Endometrium (tissue), 2 donors: ENCODE measurements around the gene INPP5J.
A peak's percentile ranks its signal among the peaks of the same experiment; 100 is the strongest.
"Not testable (repeated sequence)": the region's sequence is repeated elsewhere in the genome, so short reads cannot be mapped to it uniquely, and the experiment has no call there.

Experiments
- FAIRE-seq: peaks from 2 replicates; lab custom pipeline; 2012; peaks lifted over from hg19 to GRCh38; lab: Jason Lieb, UNC
- donor health status: control.
- donor health status: control.

Gene INPP5J, protein sequence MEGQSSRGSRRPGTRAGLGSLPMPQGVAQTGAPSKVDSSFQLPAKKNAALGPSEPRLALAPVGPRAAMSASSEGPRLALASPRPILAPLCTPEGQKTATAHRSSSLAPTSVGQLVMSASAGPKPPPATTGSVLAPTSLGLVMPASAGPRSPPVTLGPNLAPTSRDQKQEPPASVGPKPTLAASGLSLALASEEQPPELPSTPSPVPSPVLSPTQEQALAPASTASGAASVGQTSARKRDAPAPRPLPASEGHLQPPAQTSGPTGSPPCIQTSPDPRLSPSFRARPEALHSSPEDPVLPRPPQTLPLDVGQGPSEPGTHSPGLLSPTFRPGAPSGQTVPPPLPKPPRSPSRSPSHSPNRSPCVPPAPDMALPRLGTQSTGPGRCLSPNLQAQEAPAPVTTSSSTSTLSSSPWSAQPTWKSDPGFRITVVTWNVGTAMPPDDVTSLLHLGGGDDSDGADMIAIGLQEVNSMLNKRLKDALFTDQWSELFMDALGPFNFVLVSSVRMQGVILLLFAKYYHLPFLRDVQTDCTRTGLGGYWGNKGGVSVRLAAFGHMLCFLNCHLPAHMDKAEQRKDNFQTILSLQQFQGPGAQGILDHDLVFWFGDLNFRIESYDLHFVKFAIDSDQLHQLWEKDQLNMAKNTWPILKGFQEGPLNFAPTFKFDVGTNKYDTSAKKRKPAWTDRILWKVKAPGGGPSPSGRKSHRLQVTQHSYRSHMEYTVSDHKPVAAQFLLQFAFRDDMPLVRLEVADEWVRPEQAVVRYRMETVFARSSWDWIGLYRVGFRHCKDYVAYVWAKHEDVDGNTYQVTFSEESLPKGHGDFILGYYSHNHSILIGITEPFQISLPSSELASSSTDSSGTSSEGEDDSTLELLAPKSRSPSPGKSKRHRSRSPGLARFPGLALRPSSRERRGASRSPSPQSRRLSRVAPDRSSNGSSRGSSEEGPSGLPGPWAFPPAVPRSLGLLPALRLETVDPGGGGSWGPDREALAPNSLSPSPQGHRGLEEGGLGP

DNA sequence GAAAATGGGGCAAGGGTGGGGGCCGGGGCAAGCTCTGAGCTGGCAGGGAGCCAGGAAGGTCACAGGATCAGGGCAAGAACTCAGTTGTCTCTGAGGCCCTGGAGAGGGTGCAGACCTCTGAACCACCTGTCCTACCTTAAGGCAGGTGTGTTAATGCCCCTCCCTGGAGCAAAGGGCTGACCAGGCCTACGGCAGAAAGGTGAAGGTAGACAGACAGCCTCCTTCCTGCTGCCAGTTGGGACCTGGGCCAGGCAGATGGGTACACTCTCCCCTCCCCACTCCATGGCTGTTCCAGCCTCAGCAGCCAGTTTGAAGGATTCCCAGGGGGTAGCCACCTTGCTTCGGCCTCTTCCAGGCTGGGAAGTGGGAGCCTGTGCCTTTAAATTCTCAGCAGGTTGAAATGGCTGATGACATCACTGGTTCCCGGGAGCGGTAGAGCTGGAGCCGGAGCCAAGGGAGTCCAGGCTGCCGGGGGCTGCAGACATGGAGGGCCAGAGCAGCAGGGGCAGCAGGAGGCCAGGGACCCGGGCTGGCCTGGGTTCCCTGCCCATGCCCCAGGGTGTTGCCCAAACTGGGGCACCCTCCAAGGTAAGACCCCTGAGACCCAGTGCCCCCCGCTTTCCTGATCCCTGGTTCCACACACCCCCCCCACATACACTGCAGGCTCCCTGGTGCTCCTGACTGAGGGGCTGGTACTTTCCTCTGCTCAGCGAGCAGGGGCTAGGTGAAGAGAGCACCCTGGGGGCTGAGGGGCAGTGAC is at the start of gene INPP5J:
Gene INPP5J (plus strand): TSS at position 435 of the 760 bp plus-strand sequence. CDS start 49 bp downstream, at position 484.
- no peak for FAIRE-seq

DNA sequence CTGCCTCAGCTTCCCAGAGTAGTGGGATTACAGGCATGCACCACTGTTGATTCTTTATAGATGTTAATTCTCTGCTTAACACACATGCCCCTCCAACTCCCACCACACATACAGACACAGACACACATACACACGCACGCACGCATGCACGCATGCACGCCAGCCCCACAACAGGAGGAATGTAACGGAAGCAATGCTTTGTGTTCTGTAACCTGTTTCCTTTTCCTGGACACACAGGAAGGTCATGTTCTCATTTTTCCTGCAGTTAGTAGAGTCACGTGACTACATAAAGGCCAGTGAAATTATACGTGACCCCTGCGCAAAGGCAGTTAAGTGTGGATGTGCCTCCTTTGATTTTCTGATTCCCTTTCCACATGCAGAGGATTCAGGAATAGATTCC is 49.6 kb upstream of the INPP5J start:
- not testable (repeated sequence) for FAIRE-seq

DNA sequence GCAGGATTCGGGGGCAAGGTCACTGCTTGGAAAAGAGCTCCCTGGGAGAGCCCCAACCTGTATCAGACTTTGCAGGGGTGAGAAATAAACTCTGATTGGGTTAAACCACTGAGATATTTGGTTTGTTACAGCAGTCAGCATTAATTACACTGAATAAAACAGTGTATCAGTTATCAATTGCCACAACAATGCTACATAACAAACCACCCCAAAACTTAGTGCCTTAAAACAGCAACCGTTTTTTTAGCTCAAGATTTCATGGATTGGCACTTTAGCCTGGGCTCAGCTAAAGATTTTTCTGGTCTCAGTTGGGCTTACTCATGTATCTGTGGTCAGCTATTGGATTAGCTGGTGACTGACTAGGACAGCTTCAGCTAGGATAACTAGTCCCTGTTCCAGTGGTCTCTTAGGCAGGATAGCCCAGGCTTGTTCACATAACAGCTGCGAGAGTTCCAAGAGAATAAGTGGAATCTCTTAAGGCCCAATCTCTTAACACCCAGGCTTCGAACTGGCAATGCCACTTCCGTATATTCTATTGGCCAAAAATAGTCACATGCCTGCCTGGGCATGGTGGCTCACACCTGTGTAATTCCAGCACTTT is 49.1 kb upstream of the INPP5J start:
- not testable (repeated sequence) for FAIRE-seq

DNA sequence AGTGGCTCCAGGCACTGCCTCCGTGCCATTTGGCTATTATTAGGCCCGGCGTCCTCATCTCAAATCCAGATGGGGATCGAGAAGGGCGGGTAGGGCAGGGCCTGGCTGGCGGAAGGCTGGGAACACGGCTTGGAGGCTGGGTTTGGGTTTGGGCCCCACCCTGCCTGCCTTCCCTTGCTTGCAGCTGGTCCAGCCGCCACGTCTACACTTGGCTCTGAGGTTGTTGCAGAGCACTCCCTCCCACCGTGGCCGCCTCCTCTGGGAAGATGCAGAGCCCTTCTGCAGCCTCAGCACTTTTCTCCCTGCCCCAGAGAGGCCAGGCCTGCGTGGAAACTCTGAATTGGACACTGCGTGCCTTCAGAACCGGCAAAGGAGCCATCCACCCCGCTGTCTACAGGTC is 46.8 kb upstream of the INPP5J start:
- peak; percentile 33 for FAIRE-seq

DNA sequence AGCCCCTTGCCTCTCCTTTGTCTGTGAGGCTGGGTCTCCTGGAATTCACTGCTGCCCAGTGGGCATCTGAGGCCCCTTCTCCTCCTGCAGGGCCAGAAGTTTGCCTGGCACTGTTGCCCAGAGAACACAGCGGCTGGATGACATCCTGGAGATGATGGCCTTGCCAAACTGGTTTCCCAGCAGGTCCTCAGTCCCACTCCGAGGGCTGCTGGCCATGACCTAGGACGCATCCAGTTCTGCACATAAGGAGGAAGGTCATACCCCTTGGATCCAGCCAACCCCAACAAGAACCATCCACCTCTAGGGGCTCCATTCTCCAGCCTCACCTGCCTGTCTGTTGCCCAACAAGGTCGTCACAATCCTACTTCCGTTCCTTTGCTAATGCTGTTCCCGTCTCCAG is 45.1 kb upstream of the INPP5J start:
- no peak for FAIRE-seq

DNA sequence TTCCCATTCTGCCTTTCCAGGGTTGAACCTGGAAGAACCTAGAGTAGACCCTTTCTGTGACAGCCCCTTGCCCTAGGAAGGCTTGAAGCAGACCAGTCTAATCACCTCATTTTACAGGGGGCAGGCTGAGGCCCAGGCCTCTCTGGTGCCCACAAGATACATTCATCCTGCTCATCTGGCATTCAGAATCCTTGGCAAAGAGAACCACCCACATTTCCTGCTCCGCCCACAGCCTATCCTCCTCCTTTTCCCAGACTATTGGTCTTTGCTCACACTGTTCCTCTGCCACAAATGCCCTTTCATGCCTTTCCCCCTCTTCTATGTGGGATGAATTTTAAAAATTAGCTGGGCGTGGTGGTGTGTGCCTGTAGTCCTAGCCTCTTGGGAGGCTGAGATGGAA is 44.4 kb upstream of the INPP5J start:
- FAIRE-seq, result not testable (repeated sequence)

DNA sequence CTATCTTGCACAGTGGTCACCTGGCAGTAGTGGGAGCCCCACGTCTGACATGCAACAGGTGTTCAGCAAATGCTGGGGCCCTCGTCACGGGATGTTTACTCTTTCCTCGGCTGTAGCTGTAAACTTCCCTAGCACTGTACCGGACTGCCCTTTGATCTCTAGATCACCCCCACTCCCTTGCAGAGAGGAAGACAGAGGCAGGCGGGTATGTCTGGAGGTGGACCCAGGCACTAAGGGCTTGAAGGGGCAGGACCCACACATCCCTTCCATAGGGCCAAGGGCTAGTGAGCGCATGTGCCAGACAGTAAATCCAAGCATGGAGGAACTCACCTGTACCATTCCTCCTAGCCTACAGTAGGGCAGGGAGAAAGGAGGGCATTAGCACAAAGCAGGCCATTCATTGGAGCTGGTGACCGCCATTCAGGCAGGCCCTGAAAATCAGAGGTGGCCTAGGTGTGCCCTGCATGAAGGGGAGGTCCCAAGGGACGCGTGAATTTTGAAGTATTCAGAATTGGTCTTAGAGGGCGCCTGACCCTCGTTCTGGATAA is 43.6 kb upstream of the INPP5J start:
- FAIRE-seq, result no peak

DNA sequence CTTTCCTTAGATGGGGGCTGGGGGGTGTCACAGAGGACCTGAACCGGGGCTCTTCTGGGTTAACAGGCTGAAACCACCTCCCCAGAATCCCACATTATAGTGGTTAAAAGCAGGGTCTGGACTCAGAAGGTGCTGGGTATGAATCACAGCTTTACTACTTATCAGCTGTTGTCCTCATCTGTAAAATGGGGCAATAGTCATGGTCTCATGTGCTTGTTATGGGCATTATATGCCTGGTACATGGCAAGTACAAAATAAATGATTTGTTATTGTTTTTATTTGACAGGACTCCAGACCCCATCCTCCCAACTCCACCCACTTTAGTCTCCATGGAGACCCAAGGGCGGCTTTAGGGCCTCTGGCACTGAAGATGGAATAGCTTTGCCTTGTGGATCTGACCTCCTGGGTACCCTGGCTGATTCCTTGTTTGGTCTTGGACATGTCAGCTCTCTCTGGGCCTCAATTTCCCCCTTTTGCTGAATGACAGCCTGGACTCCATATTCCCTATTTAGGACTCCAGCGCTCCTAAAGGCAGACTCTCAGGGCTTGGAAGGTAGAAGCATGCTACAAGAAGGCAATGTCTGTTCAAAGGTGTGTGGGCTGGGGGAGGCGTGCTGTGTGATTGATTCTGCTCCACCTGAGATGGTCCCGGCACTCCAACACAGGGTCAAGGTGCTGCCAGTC is 42.5 kb upstream of the INPP5J start:
- FAIRE-seq, result no peak

DNA sequence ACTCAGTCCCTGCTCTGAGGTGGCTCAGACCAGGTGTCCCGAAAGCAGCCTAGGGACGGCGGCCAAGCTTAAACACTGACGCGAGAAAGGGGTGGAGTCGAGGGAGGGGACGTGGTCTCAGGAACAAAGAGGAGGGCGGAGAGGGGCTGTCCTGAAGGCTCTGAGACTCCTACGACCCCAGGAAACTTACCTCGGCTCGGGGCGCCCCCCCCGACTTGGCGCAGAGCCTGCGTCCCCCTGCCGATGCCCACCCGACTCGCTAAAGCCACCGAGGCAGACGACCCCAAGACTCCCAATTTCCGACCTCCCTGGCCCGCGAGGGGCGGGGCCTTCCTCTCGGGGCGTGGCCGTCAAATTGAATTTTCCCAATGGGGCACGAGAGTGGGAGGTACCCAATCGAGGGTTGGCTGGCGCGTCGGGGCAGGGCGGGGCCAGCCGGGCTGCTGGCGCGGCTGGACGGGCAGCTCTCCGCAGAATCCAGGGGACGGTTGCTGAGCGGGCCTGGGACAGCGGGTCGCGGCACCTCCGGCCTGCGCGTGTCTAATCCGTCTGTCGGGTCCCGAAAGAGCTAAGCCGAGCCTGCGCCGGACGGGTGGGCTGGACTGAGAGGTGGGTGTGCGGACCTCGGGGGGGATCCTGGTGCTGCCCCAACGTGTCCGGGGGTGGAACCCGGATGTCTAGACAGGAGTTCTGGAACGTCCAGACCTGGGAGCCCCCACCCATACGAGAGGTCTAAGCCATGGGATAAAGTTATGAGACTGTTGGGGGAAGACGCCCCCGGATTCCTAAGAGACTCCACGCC is 41.7 kb upstream of the INPP5J start, which contains the start of gene SMTN:
Gene SMTN (plus strand): TSS at position 471 of the 802 bp plus-strand sequence. CDS start 1,941 bp downstream, outside the sequence.
- peak; percentile 66 for FAIRE-seq

DNA sequence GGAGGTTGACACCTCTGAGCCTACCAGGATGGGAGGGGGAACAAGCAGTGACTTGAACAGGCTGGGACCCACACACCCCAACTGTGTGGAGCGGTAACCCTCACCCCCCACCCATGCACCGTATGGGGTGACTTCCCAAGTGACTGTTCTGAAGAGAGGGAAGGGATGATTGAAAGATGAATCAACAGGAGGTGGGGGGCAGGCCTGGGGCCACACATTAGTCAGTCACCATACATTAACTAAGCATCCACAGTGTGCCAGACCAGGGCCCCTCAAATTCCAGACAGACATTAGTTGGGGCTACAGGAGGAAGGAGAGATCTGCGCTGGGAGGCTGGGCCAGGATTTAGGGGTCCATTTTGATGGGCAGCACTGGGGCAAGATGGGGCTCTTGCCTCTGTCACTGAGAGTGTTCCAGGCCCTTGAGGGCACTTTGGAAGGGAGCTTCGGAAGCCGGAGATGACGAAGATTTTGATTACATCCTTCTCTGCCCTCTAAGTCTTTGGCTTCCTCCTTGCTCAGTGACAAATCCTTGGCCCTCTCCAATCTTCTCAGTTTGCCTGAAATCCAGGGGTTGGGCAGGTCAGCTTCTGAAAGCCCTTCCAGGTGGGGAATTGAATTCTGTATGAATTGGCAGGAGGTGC is 40.7 kb upstream of the INPP5J start:
- FAIRE-seq, result no peak

DNA sequence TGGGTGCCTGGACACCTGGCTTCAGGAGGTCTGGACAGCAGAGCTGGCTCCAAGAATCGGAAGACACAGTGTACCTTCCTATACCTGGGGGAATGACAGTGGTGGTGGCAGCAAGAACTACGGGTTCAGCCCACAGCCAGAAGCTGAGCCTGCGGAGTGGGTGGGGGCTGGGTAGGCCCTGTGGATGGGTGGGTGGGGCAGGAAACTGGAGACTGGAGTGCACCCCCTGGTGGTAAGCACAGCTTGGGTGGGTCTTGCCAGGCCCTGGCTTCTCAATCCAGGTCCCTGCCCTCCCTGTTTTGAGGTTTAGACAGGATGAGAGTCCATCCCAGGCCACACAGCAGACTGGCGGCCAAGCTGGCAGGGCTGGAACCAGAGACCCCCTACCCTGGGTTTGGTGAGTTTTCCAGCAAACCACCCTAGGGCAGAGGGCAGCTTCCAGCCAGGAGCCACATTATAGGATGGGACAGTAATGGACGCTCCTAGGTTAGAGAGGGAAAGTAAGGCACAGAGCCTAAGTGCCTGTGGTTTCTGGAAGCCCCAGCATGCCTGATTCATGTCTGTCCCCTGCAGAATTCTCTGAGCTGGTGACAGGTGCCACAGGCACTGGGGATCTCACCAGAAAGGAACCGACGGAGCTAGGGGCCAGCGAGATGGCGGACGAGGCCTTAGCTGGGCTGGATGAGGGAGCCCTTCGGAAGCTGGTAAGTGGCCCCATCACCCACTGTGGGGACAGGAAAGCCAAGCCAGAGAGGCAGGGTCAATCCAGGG is 40.0 kb upstream of the INPP5J start:
- no peak for FAIRE-seq

DNA sequence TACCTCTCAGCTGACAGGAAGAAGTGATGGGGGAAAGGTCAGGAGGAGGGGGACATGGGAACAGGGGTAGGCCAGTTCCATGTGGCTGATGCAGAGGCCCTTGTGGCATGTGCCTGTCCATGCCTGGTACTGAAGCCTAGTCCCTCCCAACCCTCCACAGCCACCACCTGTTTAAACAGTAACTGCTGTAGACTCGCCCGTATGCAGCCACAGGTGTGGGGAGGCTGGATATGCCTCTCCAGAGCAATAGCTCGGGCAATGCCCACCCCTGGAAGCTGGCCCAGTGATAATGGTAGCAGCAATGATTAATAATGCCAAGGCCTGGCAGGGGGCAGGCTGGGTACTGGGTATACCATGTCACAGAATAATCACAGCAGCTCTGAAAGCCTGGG is 39.4 kb upstream of the INPP5J start:
- no peak for FAIRE-seq

DNA sequence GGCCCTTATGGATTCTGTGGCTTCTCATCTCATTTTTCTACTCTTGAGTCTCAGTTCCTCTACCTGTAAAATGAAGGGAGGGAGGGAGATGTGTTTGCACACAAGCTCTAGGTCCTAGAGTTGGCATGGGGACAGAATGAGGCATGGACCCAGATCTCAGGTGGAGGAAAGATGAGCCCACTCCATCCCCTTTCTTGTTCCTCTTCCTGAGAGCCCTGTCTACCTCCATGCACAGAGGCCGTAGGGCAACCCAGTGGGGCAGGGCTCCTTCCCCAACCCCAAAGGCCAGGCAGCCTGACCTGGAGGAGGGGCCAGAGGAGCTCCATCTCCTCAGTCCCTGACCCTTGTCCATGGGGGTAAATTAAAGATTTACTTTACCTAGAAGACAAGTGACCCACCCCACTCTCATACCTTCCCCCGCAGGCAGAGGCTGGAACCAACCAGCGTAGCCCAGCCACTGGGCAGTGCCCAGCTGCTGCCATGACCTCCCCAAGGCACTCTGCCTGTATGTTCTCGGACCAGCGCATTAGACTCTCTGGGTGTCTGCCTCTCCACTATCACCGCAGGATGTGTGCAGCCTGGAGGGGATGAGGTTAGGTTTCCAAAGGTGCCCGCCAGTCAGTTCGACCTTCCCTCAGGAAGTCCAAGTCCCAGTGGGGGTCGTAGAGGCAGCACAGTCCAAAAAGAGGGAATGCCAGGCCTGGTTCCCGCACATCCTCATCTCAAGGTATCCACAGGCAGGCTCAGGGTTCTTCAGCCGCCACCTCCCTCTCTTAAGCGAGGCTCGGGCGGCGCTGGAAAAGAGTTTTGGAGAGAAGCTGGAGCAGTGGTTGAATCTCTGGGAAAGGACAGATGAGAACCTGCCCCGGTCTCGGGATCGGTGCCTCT is 38.6 kb upstream of the INPP5J start:
- no peak for FAIRE-seq

DNA sequence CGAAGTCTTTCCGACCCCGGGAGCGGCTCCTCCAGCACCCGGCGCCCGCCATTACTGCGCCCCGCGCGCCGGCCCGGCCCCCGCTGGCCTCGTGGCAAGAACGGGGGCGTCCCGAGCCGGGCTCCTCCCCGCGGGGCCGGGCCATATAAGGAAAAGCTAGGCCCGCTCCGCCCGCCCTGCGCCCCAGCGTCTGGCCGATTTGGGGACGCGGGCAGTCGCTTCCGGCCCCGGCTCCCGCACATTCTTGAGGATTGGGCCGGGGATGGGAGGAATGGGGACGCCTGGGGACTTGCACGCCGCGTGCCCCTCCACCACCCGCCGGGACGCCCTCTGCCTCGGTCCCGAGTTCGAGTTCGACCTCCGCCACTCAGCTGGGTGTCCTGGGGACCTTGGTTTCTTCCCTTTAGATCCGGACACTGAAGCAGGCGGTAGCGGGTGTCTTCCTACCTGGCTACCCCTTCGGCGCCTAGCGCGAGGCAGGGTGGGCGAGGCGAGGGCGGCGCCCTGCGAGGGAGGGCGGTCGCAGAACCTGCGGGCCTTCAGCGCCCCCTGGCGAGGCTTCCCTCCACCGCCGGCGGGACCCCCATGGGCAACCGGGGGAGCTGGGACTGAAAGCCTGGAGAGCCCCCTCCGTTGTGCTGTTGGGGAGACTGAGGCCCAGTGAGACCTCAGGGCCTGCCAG is 37.8 kb upstream of the INPP5J start:
- FAIRE-seq, result no peak

DNA sequence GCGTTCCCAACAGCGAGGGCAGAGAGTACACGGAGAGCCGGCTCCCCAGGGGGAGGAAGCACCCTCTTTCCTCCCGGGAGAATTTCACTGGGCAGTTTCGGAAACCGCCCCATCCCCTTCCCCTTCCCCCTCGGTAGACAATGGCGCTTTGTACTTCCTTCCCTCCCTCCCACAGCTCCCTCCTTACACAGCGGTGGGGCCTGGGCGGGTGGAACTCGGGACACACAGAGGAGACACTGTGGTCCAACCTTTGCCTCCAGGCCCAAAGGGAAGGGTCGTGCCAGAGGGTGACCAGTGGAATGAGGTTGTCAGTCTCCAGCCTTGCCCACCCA is 37.3 kb upstream of the INPP5J start:
- no peak for FAIRE-seq

DNA sequence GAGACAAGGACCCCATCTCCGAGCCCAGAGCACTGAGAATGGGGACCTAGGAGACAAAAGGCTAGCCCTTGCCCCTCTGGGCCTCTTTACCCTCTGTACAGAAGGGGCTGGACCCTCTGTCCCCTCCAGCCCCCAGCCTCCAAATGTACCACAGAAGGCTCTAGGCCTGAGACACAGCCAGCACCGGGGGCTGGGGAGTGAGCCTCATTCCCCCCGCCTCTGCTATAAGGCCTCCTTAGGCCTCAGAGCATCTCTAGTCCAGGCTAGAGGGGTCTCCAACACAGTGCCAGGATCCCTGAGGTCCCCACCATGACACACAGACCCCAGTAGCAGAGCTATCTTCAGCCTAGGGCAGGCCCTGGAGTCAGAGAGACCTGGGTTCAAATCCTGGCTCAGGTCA is 36.8 kb upstream of the INPP5J start:
- FAIRE-seq, result no peak

DNA sequence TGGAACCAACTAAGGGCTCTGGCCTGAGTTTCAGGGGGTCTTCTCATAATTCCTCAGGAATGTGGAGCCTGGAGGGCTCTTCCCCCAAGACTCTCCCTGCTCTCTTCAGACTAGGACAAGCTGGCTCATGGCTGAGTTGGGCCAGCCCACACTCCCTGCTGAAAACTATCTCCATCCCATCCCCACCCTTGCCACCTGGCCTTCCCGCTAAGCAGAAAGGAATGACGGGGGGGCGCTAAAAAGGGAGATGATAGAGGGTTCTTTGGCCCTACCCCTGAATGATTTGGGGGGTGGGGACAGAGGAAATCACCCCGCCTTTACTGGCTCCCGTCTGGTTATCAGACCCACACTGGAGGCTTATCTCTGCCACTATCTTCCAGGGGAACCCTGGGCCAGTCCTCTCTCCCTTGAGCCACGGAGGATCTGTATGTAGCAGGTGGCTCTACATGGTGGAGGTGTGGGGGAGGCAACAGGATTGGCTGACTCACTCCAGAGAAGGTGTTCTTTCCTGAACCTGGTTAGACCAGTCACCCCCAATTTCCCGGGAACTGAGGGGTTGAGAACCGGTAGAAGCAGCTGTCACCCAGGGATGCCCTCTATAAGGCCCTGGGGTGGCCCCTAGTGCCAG is 35.9 kb upstream of the INPP5J start:
- FAIRE-seq, result no peak
